Lung (tissue), 12 donors: ENCODE results near the gene AP5Z1. TPM values are rescaled to one million over a fixed set of nuclear protein-coding genes. Genes with fewer than 3 reads are reported as not detected.

ENCODE experiments used
- ATAC-seq: fragments of 200-7000 bp; cut with Tn5 transposase; one replicate; pipeline ENCODE4 v1.9.1; 2020; ENCODE audit warnings: moderate number of reproducible peaks; ENCODE audit not compliant: insufficient read depth, low FRiP score
- DNase-seq, 3 donors: peaks; one replicate each; pipeline ENCODE4 v3.0.0-alpha.2; 2013 to 2017
- H3K27ac ChIP-seq, 2 donors: one replicate each; pipeline ENCODE4 v1.5.1; 2013; ENCODE audit warnings: mild to moderate bottlenecking in 2 of 2, moderate library complexity in 2 of 2, control low read depth in 1 of 2, inconsistent platforms in 1 of 2, low read depth in 1 of 2, low read length in 1 of 2
- H3K27me3 ChIP-seq, 3 donors: one replicate each; pipeline ENCODE4 v1.5.1; 2013; ENCODE audit warnings: low read length in 2 of 3; ENCODE audit not compliant: control insufficient read depth in 3 of 3, insufficient read depth in 3 of 3
- H3K36me3 ChIP-seq, 4 donors: one replicate each; pipeline ENCODE4 v1.5.1; 2013; ENCODE audit warnings: low read length in 4 of 4, mild to moderate bottlenecking in 1 of 4, moderate library complexity in 1 of 4; ENCODE audit not compliant: control insufficient read depth in 4 of 4, insufficient read depth in 4 of 4
- H3K4me1 ChIP-seq, 5 donors: one replicate each; pipeline ENCODE4 v1.5.1; 2013; ENCODE audit warnings: low read length in 5 of 5, mild to moderate bottlenecking in 2 of 5, moderate library complexity in 1 of 5; ENCODE audit not compliant: control insufficient read depth in 5 of 5, insufficient read depth in 5 of 5
- H3K4me3 ChIP-seq: one replicate; pipeline ENCODE4 v1.5.1; 2013; ENCODE audit warnings: mild to moderate bottlenecking, control low read depth, moderate library complexity
- H3K9ac ChIP-seq, 2 donors: one replicate each; pipeline ENCODE4 v1.5.1; 2013; ENCODE audit warnings: low read length in 2 of 2, control low read depth in 1 of 2; ENCODE audit not compliant: insufficient read depth in 1 of 2
- H3K9me3 ChIP-seq, 4 donors: one replicate each; pipeline ENCODE4 v1.5.1; 2013; ENCODE audit warnings: low read length in 3 of 4, mild to moderate bottlenecking in 1 of 4, moderate library complexity in 1 of 4; ENCODE audit not compliant: control insufficient read depth in 4 of 4, insufficient read depth in 3 of 4
- CTCF ChIP-seq: IDR thresholded peaks from 2 replicates; pipeline ENCODE4 v1.5.1; 2012; ENCODE audit warnings: mild to moderate bottlenecking; ENCODE audit errors: control extremely low read depth, extremely low read depth
- WGBS, 2 donors: extraction: QIAGEN DNeasy Blood & Tissue Kit; methylation state at CpG; one replicate each; pipeline ENCODE4 v1.1.7; 2013; 5-methylcytosine and 5-hydroxymethylcytosine counted together
- polyA plus RNA-seq, 2 donors: library from polyadenylated mRNA; stranded (reverse); fragments of 200-250 nt; gene quantifications; one replicate each; pipeline ENCODE4 v1.2.1, GENCODE V29; 2013
- total RNA-seq, 2 donors: library from RNA; depleted of rRNA in 1 of 2; stranded (reverse); fragments of >200 nt in 1 of 2; gene quantifications; one replicate each; pipeline ENCODE4 v1.2.1, GENCODE V29; 2014 to 2021
- donor health status: control.
- donor health status: control.
- donor health status: Bipolar disorder and iron deficiency.
- donor health status: healthy.
- donor health status: DM: yes; HTN: yes; CAD: no.

AP5Z1 gene
- total and polyA plus RNA-seq, 4 donors: 21.2 to 62.4 (median 59.3) TPM

DNA sequence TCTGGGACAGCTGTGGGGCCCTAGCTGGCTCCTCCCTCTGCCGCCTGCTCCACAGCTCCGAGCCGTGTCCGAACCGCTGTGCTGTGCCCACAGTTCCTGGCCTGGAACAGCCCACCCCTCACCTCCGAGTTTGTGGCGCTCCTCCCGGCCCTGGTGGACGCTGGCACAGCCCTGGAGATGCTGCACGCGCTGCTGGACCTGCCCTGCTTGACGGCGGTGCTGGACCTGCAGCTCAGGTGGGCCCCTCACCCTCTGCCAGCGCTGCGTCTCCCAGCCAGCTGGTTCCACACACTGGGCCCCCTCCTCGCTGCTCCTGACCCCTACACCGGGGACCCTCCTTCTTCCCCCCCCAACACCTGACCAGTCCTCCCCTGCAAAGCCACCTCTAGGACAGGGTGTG lies 12.1 kb downstream of the AP5Z1 start:
- H3K36me3 ChIP-seq: peaks cover 4 to 91% (median 18%) of the 10 kb centered on the region in 4 donors
- DNase-seq: no peak
- no peak for TF ChIP-seq CTCF

DNA sequence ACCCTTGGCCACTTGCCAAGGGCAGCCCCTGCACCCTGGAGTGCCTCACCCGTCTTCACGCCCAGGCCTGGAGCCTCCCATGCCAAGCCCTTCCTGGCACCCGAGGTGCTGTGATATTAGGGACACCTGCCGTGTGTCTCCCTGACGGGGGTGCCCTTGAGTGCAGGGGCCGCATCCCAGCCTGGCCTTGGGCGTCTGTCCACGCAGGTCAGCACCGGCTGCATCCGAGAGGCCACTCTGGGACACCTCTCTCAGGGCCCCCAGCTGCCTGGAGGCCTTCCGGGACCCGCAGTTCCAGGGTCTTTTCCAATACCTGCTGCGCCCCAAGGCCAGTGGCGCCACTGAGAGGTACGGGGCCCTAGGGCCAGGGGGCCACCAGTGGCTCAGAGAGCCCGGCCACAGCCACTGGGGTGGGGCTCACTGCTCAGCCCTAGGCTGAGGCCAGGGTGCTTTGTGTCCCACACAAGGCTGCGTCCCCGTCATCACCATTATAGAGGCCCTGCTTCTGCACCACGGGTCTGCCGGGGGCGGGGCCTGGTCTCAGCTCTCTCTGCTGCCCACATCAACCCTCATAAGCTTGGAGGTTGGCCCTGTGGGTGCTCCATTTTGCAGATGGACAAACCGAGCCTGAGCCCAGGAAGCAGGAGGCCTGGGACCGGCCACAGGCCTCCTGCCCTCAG lies 12.7 kb downstream of the AP5Z1 start:
- no peak for TF ChIP-seq CTCF
- Histone ChIP-seq H3K36me3 (peaks cover 4 to 87% (median 17%) of the 10 kb centered on the region in 4 donors), H3K9ac (no peak overlapping the region), H3K4me1 (peaks cover 0 to 7% (median 0%) of the 10 kb centered on the region in 5 donors), H3K4me3 (no peak overlapping the region), H3K27ac (no peak overlapping the region), H3K9me3 (no peaks in the 10 kb centered on the region), H3K27me3 (no peaks in the 10 kb centered on the region)
- no peak for DNase-seq
- no peak for ATAC-seq
- WGBS, 2 donors: 91 to 93% methylated on average over 23 of the region's 23 CpGs

More for the DNA sequence above, 12.1 kb downstream of the AP5Z1 start:
- Histone ChIP-seq H3K9ac (no peak overlapping the region), H3K9me3 (no peaks in the 10 kb centered on the region), H3K27ac (no peak overlapping the region), H3K27me3 (no peaks in the 10 kb centered on the region), H3K4me3 (no peak overlapping the region), H3K4me1 (peaks cover 0 to 2% (median 0%) of the 10 kb centered on the region in 5 donors)
- no peak for ATAC-seq
- WGBS, 2 donors: 90 to 95% methylated on average over 17 of the region's 17 CpGs

- Histone ChIP-seq H3K4me3 (no peak overlapping the region), H3K27ac (no peak overlapping the region), H3K36me3 (peaks cover 4 to 81% (median 17%) of the 10 kb centered on the region in 4 donors), H3K4me1 (peaks cover 0 to 7% (median 0%) of the 10 kb centered on the region in 5 donors), H3K27me3 (no peaks in the 10 kb centered on the region), H3K9me3 (no peaks in the 10 kb centered on the region), H3K9ac (no peak overlapping the region)
- TF ChIP-seq CTCF: no peak
- DNase-seq (no peak), ATAC-seq (no peak)
- 93 to 97% methylated on average over 24 to 27 of the region's 27 CpGs for WGBS, 2 donors
Measured at GRCh38 chr7:4788627-4789189, 13.3 kb downstream of the AP5Z1 start.
